SJSA1 (cell line): ENCODE data around the gene HIVEP3. TPM values are rescaled to one million over a fixed set of nuclear protein-coding genes. Genes with fewer than 3 reads are reported as not detected.

Experiments used
- DNase-seq, 2 experiments: peaks; one replicate each; pipeline ENCODE4 v3.0.0-alpha.2; 2015 to 2020; ENCODE audit warnings: low spot score in 2 of 2, low read depth in 1 of 2
- H3K27ac ChIP-seq: fragments of 250-450 bp; sonication (Bioruptor Pico); 2 replicates; pipeline ENCODE4 v1.5.1; 2020; ENCODE audit warnings: mild to moderate bottlenecking, moderate library complexity
- H3K27me3 ChIP-seq: fragments of 250-450 bp; sonication (Bioruptor Pico); replicated peaks from 2 replicates; pipeline ENCODE4 v1.5.1; 2020; ENCODE audit warnings: mild to moderate bottlenecking, moderate library complexity
- H3K36me3 ChIP-seq: fragments of 250-450 bp; sonication (Bioruptor Pico); 2 replicates; pipeline ENCODE4 v1.5.1; 2020; ENCODE audit warnings: mild to moderate bottlenecking
- H3K4me1 ChIP-seq: fragments of 250-450 bp; sonication (Bioruptor Pico); replicated peaks from 2 replicates; pipeline ENCODE4 v1.6.1; 2021; ENCODE audit warnings: mild to moderate bottlenecking
- H3K4me3 ChIP-seq: fragments of 250-450 bp; sonication (Bioruptor Pico); 2 replicates; pipeline ENCODE4 v1.5.1; 2020; ENCODE audit warnings: mild to moderate bottlenecking
- H3K9me3 ChIP-seq: fragments of 250-450 bp; sonication (Bioruptor Pico); replicated peaks from 2 replicates; pipeline ENCODE4 v1.5.1; 2020; ENCODE audit warnings: mild to moderate bottlenecking
- total RNA-seq: library from RNA; depleted of rRNA; stranded (reverse); fragments of >200 nt; shearing (Covaris generic); gene quantifications from 2 replicates; pipeline ENCODE4 v1.2.3, GENCODE V29; 2014

The HIVEP3 gene
- total RNA-seq, 1 experiment from 2014 or later: 2.2 TPM

- no peaks in the 10 kb centered on the region for H3K27me3 ChIP-seq
- H3K9me3 ChIP-seq: no peaks in the 10 kb centered on the region
- H3K36me3 ChIP-seq: peaks cover 3% of the 10 kb centered on the region; the same call in 1 of the 2 replicates
- H3K4me1 ChIP-seq: peaks cover 54% of the 10 kb centered on the region
- peak overlapping the region; percentile 38 for H3K27ac ChIP-seq
- DNase-seq: no peak
- H3K4me3 ChIP-seq: no peak overlapping the region
Observed at GRCh38 chr1:41622402-41622801, 296.3 kb downstream of the HIVEP3 start.

GRCh38 chr1:41621791-41622190, 296.9 kb downstream of the HIVEP3 start:
- Histone ChIP-seq H3K36me3 (no peaks in the 10 kb centered on the region; the same call in 1 of the 2 replicates), H3K27ac (no peak overlapping the region), H3K9me3 (no peaks in the 10 kb centered on the region), H3K4me3 (no peak overlapping the region), H3K27me3 (no peaks in the 10 kb centered on the region), H3K4me1 (peaks cover 47% of the 10 kb centered on the region)
- no peak for DNase-seq

GRCh38 chr1:41621256-41621655, 297.5 kb downstream of the HIVEP3 start:
- Histone ChIP-seq H3K9me3 (no peaks in the 10 kb centered on the region), H3K4me3 (no peak overlapping the region), H3K27me3 (no peaks in the 10 kb centered on the region), H3K36me3 (no peaks in the 10 kb centered on the region; the same call in 1 of the 2 replicates), H3K27ac (no peak overlapping the region), H3K4me1 (peaks cover 42% of the 10 kb centered on the region)
- no peak for DNase-seq

- H3K4me1 ChIP-seq: peaks cover 35% of the 10 kb centered on the region
- no peak overlapping the region for H3K4me3 ChIP-seq
- H3K36me3 ChIP-seq: no peaks in the 10 kb centered on the region; the same call in 1 of the 2 replicates
- no peak for DNase-seq
- H3K27me3 ChIP-seq: no peaks in the 10 kb centered on the region
- H3K9me3 ChIP-seq: no peaks in the 10 kb centered on the region
- H3K27ac ChIP-seq: no peak overlapping the region
Observed at GRCh38 chr1:41620365-41621169, 298.2 kb downstream of the HIVEP3 start.

GRCh38 chr1:41619511-41620364, 299.0 kb downstream of the HIVEP3 start:
- Histone ChIP-seq H3K27me3 (no peaks in the 10 kb centered on the region), H3K4me3 (no peak overlapping the region), H3K36me3 (no peaks in the 10 kb centered on the region; the same call in 1 of the 2 replicates), H3K4me1 (peaks cover 31% of the 10 kb centered on the region), H3K9me3 (no peaks in the 10 kb centered on the region), H3K27ac (no peak overlapping the region)
- no peak for DNase-seq

- no peak overlapping the region for H3K27ac ChIP-seq
Observed at GRCh38 chr1:41618871-41619270, 299.9 kb downstream of the HIVEP3 start.

GRCh38 chr1:41618066-41618825, 300.5 kb downstream of the HIVEP3 start:
- DNase-seq: no peak
- Histone ChIP-seq H3K9me3 (no peaks in the 10 kb centered on the region), H3K27me3 (no peaks in the 10 kb centered on the region), H3K4me3 (no peak overlapping the region), H3K27ac (no peak overlapping the region), H3K4me1 (peaks cover 20% of the 10 kb centered on the region), H3K36me3 (no peaks in the 10 kb centered on the region; the same call in 1 of the 2 replicates)

More at GRCh38 chr1:41618871-41619270, 299.9 kb downstream of the HIVEP3 start:
- peaks cover 26% of the 10 kb centered on the region for H3K4me1 ChIP-seq
- H3K36me3 ChIP-seq: no peaks in the 10 kb centered on the region; the same call in 1 of the 2 replicates
- no peaks in the 10 kb centered on the region for H3K27me3 ChIP-seq
- H3K4me3 ChIP-seq: no peak overlapping the region
- H3K9me3 ChIP-seq: no peaks in the 10 kb centered on the region
- peak in 1 of 2 experiments; percentile 36 for DNase-seq

- H3K4me1 ChIP-seq: peaks cover 11% of the 10 kb centered on the region
Observed at GRCh38 chr1:41617336-41617735, 301.4 kb downstream of the HIVEP3 start.

GRCh38 chr1:41616563-41616962, 302.2 kb downstream of the HIVEP3 start:
- H3K9me3 ChIP-seq: no peaks in the 10 kb centered on the region
- no peak overlapping the region for H3K4me3 ChIP-seq
- DNase-seq: no peak
- no peak overlapping the region for H3K27ac ChIP-seq
- H3K27me3 ChIP-seq: no peaks in the 10 kb centered on the region
- H3K4me1 ChIP-seq: peaks cover 4% of the 10 kb centered on the region; the same call in 1 of the 2 replicates
- no peaks in the 10 kb centered on the region; the same call in 1 of the 2 replicates for H3K36me3 ChIP-seq

More at GRCh38 chr1:41617336-41617735, 301.4 kb downstream of the HIVEP3 start:
- no peaks in the 10 kb centered on the region; the same call in 1 of the 2 replicates for H3K36me3 ChIP-seq
- H3K27ac ChIP-seq: no peak overlapping the region
- DNase-seq: no peak
- no peaks in the 10 kb centered on the region for H3K27me3 ChIP-seq
- H3K9me3 ChIP-seq: no peaks in the 10 kb centered on the region
- H3K4me3 ChIP-seq: no peak overlapping the region

- H3K4me1 ChIP-seq: peaks cover 4% of the 10 kb centered on the region; the same call in 1 of the 2 replicates
Observed at GRCh38 chr1:41615981-41616380, 302.7 kb downstream of the HIVEP3 start.

GRCh38 chr1:41615316-41615715, 303.4 kb downstream of the HIVEP3 start:
- H3K9me3 ChIP-seq: no peaks in the 10 kb centered on the region
- no peak for DNase-seq
- H3K4me3 ChIP-seq: no peak overlapping the region
- H3K36me3 ChIP-seq: no peaks in the 10 kb centered on the region; the same call in 1 of the 2 replicates
- peaks cover 4% of the 10 kb centered on the region; the same call in 1 of the 2 replicates for H3K4me1 ChIP-seq
- H3K27ac ChIP-seq: no peak overlapping the region
- no peaks in the 10 kb centered on the region for H3K27me3 ChIP-seq

More at GRCh38 chr1:41615981-41616380, 302.7 kb downstream of the HIVEP3 start:
- H3K27me3 ChIP-seq: no peaks in the 10 kb centered on the region
- no peak overlapping the region for H3K4me3 ChIP-seq
- no peaks in the 10 kb centered on the region; the same call in 1 of the 2 replicates for H3K36me3 ChIP-seq
- no peak for DNase-seq
- H3K27ac ChIP-seq: no peak overlapping the region
- no peaks in the 10 kb centered on the region for H3K9me3 ChIP-seq

- Histone ChIP-seq H3K9me3 (no peaks in the 10 kb centered on the region), H3K36me3 (no peaks in the 10 kb centered on the region; the same call in 1 of the 2 replicates), H3K4me1 (peaks cover 2% of the 10 kb centered on the region; the same call in 1 of the 2 replicates), H3K27me3 (no peaks in the 10 kb centered on the region), H3K4me3 (no peak overlapping the region), H3K27ac (no peak overlapping the region)
- DNase-seq: no peak
Observed at GRCh38 chr1:41614818-41615217, 303.9 kb downstream of the HIVEP3 start.
